Endodermal cell (in vitro differentiated cells): ENCODE data around the gene PNPLA2. TPM values are rescaled to one million over a fixed set of nuclear protein-coding genes. Genes with fewer than 3 reads are reported as not detected.

Experiments used
- DNase-seq: peaks from one replicate; pipeline ENCODE4 v3.0.0-alpha.2; 2017
- H3K27ac ChIP-seq: 2 replicates; pipeline ENCODE4 v1.5.1; 2013; ENCODE audit warnings: mild to moderate bottlenecking, low read depth, low read length, moderate library complexity
- H3K27me3 ChIP-seq: 2 replicates; pipeline ENCODE4 v1.6.1; 2013; ENCODE audit warnings: mild to moderate bottlenecking, low read length, moderate library complexity; ENCODE audit not compliant: insufficient read depth, control insufficient read depth, poor library complexity, severe bottlenecking
- H3K36me3 ChIP-seq: 2 replicates; pipeline ENCODE4 v1.7.0; 2013; ENCODE audit warnings: mild to moderate bottlenecking, low read length, moderate library complexity; ENCODE audit not compliant: control insufficient read depth, insufficient read depth
- H3K4me1 ChIP-seq: one replicate; pipeline ENCODE4 v1.7.0; 2013; ENCODE audit warnings: low read length; ENCODE audit not compliant: control insufficient read depth, insufficient read depth
- H3K4me3 ChIP-seq: 2 replicates; pipeline ENCODE4 v1.5.1; 2013; ENCODE audit warnings: mild to moderate bottlenecking, low read length, moderate library complexity
- H3K9ac ChIP-seq: 2 replicates; pipeline ENCODE4 v1.6.1; 2013; ENCODE audit warnings: mild to moderate bottlenecking, low read length, moderate library complexity; ENCODE audit not compliant: poor library complexity, severe bottlenecking; ENCODE audit errors: extremely low read depth
- H3K9me3 ChIP-seq: 2 replicates; pipeline ENCODE4 v1.6.1; 2013; ENCODE audit warnings: mild to moderate bottlenecking, low read length, moderate library complexity; ENCODE audit not compliant: control insufficient read depth
- H3K27ac Mint-ChIP-seq: 2 replicates; pipeline ENCODE4 v1.8.0; 2020; ENCODE audit warnings: mixed read lengths
- H3K27me3 Mint-ChIP-seq: 2 replicates; pipeline ENCODE4 v1.8.0; 2021; ENCODE audit warnings: mild to moderate bottlenecking, mixed read lengths; ENCODE audit not compliant: insufficient read depth
- H3K36me3 Mint-ChIP-seq: 2 replicates; pipeline ENCODE4 v1.8.0; 2020; ENCODE audit warnings: low read depth, mixed read lengths
- H3K4me1 Mint-ChIP-seq: 2 replicates; pipeline ENCODE4 v1.8.0; 2020; ENCODE audit warnings: mixed read lengths
- H3K4me3 Mint-ChIP-seq: 2 replicates; pipeline ENCODE4 v1.8.0; 2020; ENCODE audit warnings: mild to moderate bottlenecking, moderate library complexity, mixed read lengths
- H3K9me3 Mint-ChIP-seq: 2 replicates; pipeline ENCODE4 v1.8.0; 2020; ENCODE audit warnings: mild to moderate bottlenecking, mixed read lengths
- WGBS, 2 experiments: methylation state at CpG; one replicate each; pipeline versions ENCODE4 v1.1.5 to v1.1.7; 2013; ENCODE audit warnings: missing lambda C conversion rate in 2 of 2, mixed read lengths in 1 of 2; ENCODE audit not compliant: insufficient coverage in 1 of 2, insufficient read length in 1 of 2; 5-methylcytosine and 5-hydroxymethylcytosine counted together
- total RNA-seq, 2 donors: library from RNA; stranded (reverse); fragmentation: NEBNext Ultra II Directional in 1 of 2; extraction: Animal tissue kit (Norgen Biotek cat#: 25700) in 1 of 2; gene quantifications; 2 replicates in 1 of 2; 3 replicates in 1 of 2; pipeline ENCODE4 v1.2.1, GENCODE V29; 2021
- TF ChIP-seq, protein P1 (sequence below): fragments of 200-600 bp; sonication (generic); conservative IDR thresholded peaks from 2 replicates; pipeline ENCODE4 v1.5.0; 2021; ENCODE audit warnings: antibody characterized with exemption, mild to moderate bottlenecking

The PNPLA2 gene
- total RNA-seq, 2 donors from 2014 or later: 77.0 to 77.6 TPM

DNA sequence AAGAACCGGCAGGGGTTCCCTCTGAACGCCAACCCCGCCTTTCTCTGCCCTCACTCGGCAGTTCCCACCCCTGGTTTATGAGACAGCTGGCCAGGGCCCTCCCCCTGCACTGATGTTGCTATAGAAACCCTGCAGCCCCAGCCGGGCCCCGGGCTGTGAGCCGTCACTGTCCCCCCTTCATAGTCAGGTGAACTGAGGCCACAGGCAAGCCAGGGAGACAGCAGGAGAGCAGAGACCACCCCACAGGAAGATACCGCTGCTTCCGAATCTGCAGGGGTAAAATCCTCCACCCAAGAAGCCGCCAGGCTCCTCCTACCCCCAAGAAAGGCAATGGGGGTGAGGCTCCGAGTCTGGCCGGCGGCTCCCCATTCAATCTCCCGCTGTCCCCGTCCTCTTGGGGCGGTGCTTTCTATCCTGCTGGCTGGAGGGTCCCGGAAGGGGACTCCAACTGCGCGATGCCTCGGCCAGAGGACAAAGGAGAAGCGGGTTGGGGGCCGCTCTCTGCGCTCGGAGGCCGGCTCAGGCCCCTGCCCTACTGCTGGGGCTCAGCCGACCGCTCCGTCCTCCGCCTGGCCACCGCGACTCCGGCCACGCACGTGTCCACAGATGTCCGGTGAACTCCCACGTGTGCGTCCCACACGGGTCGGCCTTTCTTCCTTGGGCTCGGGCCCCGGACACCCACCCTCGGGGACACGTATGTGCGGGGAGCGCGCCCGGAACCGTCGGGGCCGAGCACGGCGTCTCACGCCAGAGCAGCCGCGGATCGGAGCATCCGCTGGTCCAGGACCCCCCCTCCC lies 21.2 kb upstream of the PNPLA2 start:
- no peaks in the 10 kb centered on the region for H3K27me3 Mint-ChIP-seq
- Histone ChIP-seq H3K4me3 (peak overlapping the region; percentile 87), H3K4me1 (peaks cover 4% of the 10 kb centered on the region), H3K9me3 (no peaks in the 10 kb centered on the region), H3K36me3 (peaks cover 13% of the 10 kb centered on the region), H3K9ac (peak overlapping the region; percentile 74), H3K27ac (peak overlapping the region; percentile 95), H3K27me3 (no peaks in the 10 kb centered on the region)
- WGBS, 2 experiments: 0 to 1% methylated on average over 27 to 57 of the region's 57 CpGs
- H3K4me3 Mint-ChIP-seq: peak overlapping the region; percentile 76
- peak; percentile 87 for DNase-seq
- H3K36me3 Mint-ChIP-seq: peaks cover 7% of the 10 kb centered on the region
- peak overlapping the region; percentile 85 for H3K27ac Mint-ChIP-seq
- H3K4me1 Mint-ChIP-seq: peaks cover 4% of the 10 kb centered on the region
- H3K9me3 Mint-ChIP-seq: no peaks in the 10 kb centered on the region
- TF ChIP-seq, protein P1, sequence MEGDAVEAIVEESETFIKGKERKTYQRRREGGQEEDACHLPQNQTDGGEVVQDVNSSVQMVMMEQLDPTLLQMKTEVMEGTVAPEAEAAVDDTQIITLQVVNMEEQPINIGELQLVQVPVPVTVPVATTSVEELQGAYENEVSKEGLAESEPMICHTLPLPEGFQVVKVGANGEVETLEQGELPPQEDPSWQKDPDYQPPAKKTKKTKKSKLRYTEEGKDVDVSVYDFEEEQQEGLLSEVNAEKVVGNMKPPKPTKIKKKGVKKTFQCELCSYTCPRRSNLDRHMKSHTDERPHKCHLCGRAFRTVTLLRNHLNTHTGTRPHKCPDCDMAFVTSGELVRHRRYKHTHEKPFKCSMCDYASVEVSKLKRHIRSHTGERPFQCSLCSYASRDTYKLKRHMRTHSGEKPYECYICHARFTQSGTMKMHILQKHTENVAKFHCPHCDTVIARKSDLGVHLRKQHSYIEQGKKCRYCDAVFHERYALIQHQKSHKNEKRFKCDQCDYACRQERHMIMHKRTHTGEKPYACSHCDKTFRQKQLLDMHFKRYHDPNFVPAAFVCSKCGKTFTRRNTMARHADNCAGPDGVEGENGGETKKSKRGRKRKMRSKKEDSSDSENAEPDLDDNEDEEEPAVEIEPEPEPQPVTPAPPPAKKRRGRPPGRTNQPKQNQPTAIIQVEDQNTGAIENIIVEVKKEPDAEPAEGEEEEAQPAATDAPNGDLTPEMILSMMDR: no peak

DNA sequence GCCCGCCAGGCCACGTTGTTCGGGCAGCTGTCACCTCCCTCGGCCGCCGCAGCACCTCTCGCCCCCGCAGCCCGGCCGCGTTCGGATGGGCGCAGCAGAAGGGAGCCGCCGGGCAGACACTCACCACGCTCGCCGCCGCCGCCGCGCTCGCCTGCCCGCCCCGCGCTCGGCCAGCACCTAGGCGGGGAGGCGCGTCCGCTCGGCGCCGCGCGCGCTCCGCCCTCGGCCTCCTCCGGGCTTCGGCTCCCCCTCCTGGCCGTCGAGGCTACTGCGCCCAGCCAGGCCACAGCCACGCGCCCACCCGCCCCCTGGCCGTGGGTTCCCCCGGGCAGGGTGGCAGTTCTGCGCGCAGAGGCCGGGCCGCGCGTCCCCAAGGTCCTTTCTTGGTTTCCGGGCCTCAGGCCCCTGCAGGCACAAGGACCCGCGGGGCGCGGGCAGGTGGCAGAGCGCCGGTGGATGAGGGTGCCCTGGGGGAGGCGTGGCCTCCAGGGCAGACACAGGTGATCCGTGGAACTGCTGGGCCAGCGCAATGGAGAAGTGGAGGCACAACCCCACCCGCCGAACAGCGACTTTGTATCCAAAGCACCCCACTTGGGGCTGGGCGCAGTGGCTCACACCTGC lies 20.5 kb upstream of the PNPLA2 start, which contains the start of gene SLC25A22:
SLC25A22 (minus strand) TSS at position 189 of the 621 bp plus-strand sequence. CDS start 3,275 bp downstream, outside the sequence.
- TF ChIP-seq, protein P1: peak; percentile 88
- Histone ChIP-seq H3K9ac (peak within 1 kb of the TSS; percentile 74), H3K27me3 (no peaks in the 10 kb centered on the region), H3K4me1 (peaks cover 4% of the 10 kb centered on the region), H3K36me3 (peaks cover 13% of the 10 kb centered on the region), H3K4me3 (peak within 1 kb of the TSS; percentile 87), H3K9me3 (no peaks in the 10 kb centered on the region), H3K27ac (peak within 1 kb of the TSS; percentile 95)
- Mint-ChIP-seq H3K4me3 (peak within 1 kb of the TSS; percentile 76), H3K4me1 (peaks cover 4% of the 10 kb centered on the region), H3K36me3 (peaks cover 7% of the 10 kb centered on the region), H3K27ac (peak within 1 kb of the TSS; percentile 85), H3K27me3 (no peaks in the 10 kb centered on the region), H3K9me3 (no peaks in the 10 kb centered on the region)
- WGBS, 2 experiments: 10 to 29% methylated on average over 21 to 69 of the region's 69 CpGs
- DNase-seq: peak; percentile 92

DNA sequence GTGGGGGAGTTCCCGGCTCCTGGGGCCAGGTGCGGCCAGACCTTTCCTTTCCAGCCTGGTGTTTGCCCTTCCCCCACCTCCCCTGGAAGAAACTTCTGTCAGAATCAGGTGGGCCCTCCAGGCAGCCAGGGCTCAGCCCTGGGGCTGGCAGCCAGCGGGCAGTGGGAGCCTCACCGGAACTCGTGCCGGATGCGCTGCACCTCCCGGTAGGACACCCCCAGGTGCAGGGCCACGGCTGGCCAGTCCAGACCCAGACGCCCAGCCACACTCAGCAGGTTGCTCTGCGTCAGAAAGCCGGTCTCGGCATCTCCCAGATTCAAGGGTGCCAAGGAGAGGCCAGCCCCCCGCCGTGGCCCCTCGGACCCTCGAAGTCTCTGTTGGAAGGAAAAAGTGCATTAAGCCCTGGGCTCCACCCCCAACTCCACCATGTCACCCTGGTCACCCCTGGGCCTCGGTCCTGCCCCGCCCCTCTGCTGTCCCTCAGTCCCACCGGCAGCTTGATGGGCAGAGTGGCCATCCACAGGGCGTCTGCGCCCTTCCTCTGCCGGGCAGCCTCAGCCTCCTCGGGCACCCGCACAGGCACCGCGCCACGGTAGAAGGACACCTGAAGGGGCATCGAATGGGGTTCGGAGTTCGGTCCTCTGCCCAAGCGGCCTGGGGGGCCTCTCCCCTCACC lies 18.9 kb upstream of the PNPLA2 start:
- TF ChIP-seq, protein P1: no peak
- Histone ChIP-seq H3K27me3 (no peaks in the 10 kb centered on the region), H3K36me3 (peaks cover 5% of the 10 kb centered on the region), H3K27ac (no peak overlapping the region), H3K9ac (no peak overlapping the region), H3K4me3 (no peak overlapping the region), H3K4me1 (peaks cover 4% of the 10 kb centered on the region), H3K9me3 (no peaks in the 10 kb centered on the region)
- Mint-ChIP-seq H3K27ac (no peak overlapping the region), H3K4me3 (no peak overlapping the region), H3K36me3 (peaks cover 6% of the 10 kb centered on the region), H3K4me1 (peaks cover 4% of the 10 kb centered on the region), H3K9me3 (no peaks in the 10 kb centered on the region), H3K27me3 (no peaks in the 10 kb centered on the region)
- DNase-seq: no peak
- WGBS, 2 experiments: 95 to 96% methylated on average over 15 to 32 of the region's 32 CpGs
